ENCODE results near the gene PRDM15. TPM values are rescaled to one million over a fixed set of nuclear protein-coding genes. Genes with fewer than 3 reads are reported as not detected.

PRDM15 gene
- total RNA-seq, 1 donor, result 7.2 TPM

DNA sequence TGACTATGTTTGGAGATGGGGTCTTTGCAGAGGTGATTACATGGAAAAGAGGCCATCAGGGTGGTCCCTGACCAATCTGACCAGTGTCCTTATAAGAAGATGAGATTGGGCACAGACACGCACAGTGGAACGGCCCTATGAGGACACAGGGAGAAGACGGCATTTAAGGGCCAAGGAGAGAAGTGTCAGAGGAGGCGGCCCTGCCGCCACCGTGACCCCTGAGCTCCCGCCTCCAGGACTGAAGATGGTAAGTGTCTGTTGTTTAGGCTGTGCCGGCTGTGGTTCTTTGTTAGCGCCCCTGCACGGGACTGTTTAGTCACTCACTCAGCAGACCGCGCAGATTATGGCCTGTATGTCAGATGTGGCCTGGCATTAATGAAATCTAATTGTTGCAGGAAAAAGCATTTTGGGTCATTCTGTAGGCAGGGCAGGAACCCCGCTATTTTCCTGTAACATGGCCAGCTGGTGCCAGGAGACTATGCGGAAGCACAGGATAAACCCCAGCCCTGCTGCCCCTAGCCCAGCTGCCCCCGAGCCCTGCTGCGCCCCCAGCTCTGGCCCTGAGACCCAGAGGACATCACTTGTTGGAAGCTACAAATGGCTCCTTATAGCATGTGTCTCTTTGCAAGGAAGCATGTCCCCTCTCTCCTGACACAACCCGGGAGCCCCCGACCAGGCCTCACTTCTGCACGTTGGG, 58.6 kb downstream of the PRDM15 start:
- no peak overlapping the region for H2AFZ ChIP-seq (ENCODE audit: low read length)
- H4K20me1 ChIP-seq (ENCODE audit: insufficient read depth, low read length), result no peaks in the 10 kb centered on the region
- no peak overlapping the region for H3K4me2 ChIP-seq (ENCODE audit: insufficient read depth, low read length)

DNA sequence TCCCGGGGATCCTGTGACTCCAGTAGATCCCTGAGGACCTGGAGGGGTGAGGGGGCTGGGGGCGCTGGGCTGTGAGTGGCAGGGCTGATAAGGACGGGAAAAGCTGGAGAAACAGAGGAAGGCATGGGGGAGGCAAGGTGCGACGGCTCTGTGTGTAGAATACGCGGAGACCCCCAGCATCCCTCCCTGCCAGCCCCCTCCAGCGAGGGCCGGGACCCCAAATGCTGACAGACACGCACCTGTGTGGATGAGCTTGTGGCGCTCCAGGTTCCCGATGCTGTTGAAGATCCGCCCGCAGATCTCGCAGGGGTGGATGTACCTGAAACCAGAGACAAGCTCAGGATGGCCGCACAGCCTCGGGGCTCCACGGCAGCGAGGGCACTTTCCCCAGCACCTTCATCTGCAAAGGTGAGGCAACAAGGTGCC, 59.3 kb downstream of the PRDM15 start:
- H4K20me1 ChIP-seq (ENCODE audit: insufficient read depth, low read length), result no peaks in the 10 kb centered on the region
- H2AFZ ChIP-seq (ENCODE audit: low read length), result no peak overlapping the region
- peaks cover 7% of the 10 kb centered on the region for H3K4me1 ChIP-seq (ENCODE audit: insufficient read depth, low read length)
- TF ChIP-seq, protein P1, sequence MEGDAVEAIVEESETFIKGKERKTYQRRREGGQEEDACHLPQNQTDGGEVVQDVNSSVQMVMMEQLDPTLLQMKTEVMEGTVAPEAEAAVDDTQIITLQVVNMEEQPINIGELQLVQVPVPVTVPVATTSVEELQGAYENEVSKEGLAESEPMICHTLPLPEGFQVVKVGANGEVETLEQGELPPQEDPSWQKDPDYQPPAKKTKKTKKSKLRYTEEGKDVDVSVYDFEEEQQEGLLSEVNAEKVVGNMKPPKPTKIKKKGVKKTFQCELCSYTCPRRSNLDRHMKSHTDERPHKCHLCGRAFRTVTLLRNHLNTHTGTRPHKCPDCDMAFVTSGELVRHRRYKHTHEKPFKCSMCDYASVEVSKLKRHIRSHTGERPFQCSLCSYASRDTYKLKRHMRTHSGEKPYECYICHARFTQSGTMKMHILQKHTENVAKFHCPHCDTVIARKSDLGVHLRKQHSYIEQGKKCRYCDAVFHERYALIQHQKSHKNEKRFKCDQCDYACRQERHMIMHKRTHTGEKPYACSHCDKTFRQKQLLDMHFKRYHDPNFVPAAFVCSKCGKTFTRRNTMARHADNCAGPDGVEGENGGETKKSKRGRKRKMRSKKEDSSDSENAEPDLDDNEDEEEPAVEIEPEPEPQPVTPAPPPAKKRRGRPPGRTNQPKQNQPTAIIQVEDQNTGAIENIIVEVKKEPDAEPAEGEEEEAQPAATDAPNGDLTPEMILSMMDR (IDR thresholded peaks at IDR 0.05; ENCODE audit: extremely low read depth, low read depth, low read length), result no peak
- no peaks in the 10 kb centered on the region for H3K27me3 ChIP-seq (ENCODE audit: insufficient read depth, low read length)
- H3K4me2 ChIP-seq (ENCODE audit: insufficient read depth, low read length), result no peak overlapping the region
- H3K27ac ChIP-seq (ENCODE audit: low read depth, low read length), result no peak overlapping the region
- no peaks in the 10 kb centered on the region for H3K9me3 ChIP-seq (ENCODE audit: low read depth, low read length)
- H3K79me2 ChIP-seq (ENCODE audit: insufficient read depth, low read length), result no peaks in the 10 kb centered on the region
- H3K36me3 ChIP-seq (ENCODE audit: insufficient read depth, low read length), result peaks cover 4% of the 10 kb centered on the region
- H3K4me3 ChIP-seq (ENCODE audit: insufficient read depth, low read length), result no peak overlapping the region
- DNase-seq (ENCODE audit: insufficient read length, low spot score, missing footprints), result peak; percentile 27

More for the DNA sequence above, 58.6 kb downstream of the PRDM15 start:
- H3K4me3 ChIP-seq (ENCODE audit: insufficient read depth, low read length), result no peak overlapping the region
- no peak overlapping the region for H3K27ac ChIP-seq (ENCODE audit: low read depth, low read length)
- peak; percentile 34 for DNase-seq (ENCODE audit: insufficient read length, low spot score, missing footprints)
- H3K27me3 ChIP-seq (ENCODE audit: insufficient read depth, low read length), result no peaks in the 10 kb centered on the region
- no peaks in the 10 kb centered on the region for H3K79me2 ChIP-seq (ENCODE audit: insufficient read depth, low read length)
- H3K9me3 ChIP-seq (ENCODE audit: low read depth, low read length), result no peaks in the 10 kb centered on the region
- H3K4me1 ChIP-seq (ENCODE audit: insufficient read depth, low read length), result peaks cover 7% of the 10 kb centered on the region
- TF ChIP-seq, protein P1 (IDR thresholded peaks at IDR 0.05; ENCODE audit: extremely low read depth, low read depth, low read length), result no peak
- peaks cover 7% of the 10 kb centered on the region for H3K36me3 ChIP-seq (ENCODE audit: insufficient read depth, low read length)

DNA sequence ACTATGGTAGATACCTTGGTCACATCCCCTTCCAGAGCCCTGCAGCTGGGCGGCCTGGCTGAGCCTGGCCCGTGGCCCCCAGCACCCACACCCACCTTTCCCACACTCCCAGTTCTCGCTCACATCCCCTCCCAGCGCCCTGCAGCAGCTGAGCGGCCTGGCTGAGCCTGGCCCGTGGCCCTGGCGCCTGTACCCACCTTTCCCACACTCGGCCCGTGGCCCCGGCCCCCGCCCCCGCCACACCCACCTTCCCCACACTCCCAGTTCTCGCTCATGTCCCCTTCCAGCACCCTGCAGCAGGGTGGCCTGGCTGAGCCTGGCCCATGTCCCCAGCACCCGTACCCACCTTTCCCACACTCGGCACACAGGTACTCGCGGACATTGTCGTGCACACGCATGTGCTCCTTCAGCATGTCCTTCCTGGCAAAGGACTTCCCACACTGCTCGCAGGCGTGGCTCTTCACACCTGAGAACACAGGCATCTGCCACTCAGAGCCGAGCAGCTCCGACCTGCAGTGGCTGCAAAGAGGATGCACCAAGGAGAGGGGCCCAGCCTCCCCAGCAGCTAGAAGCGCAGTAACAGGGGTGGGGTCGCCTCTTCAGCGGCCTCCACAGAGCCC, 59.8 kb downstream of the PRDM15 start:
- no peaks in the 10 kb centered on the region for H3K27me3 ChIP-seq (ENCODE audit: insufficient read depth, low read length)
- H3K36me3 ChIP-seq (ENCODE audit: insufficient read depth, low read length), result peaks cover 4% of the 10 kb centered on the region
- TF ChIP-seq, protein P1 (IDR thresholded peaks at IDR 0.05; ENCODE audit: extremely low read depth, low read depth, low read length), result no peak
- no peak overlapping the region for H3K27ac ChIP-seq (ENCODE audit: low read depth, low read length)
- H3K79me2 ChIP-seq (ENCODE audit: insufficient read depth, low read length), result no peaks in the 10 kb centered on the region
- H3K4me1 ChIP-seq (ENCODE audit: insufficient read depth, low read length), result peaks cover 7% of the 10 kb centered on the region
- no peaks in the 10 kb centered on the region for H4K20me1 ChIP-seq (ENCODE audit: insufficient read depth, low read length)
- no peak overlapping the region for H3K4me3 ChIP-seq (ENCODE audit: insufficient read depth, low read length)
- no peak overlapping the region for H3K4me2 ChIP-seq (ENCODE audit: insufficient read depth, low read length)
- DNase-seq (ENCODE audit: insufficient read length, low spot score, missing footprints), result peak; percentile 38
- H2AFZ ChIP-seq (ENCODE audit: low read length), result no peak overlapping the region
- no peaks in the 10 kb centered on the region for H3K9me3 ChIP-seq (ENCODE audit: low read depth, low read length)
